HCT116 (cell line): ENCODE results near the gene PYDC2. TPM values are rescaled to one million over a fixed set of nuclear protein-coding genes. Genes with fewer than 3 reads are reported as not detected.

ENCODE experiments used
- ATAC-seq: fragments of 200-7000 bp; cut with Tn5 transposase; 2 replicates; pipeline ENCODE4 v1.9.1; 2020; ENCODE audit warnings: mild to moderate bottlenecking, moderate library complexity
- BruUV-seq: library from RNA; stranded (reverse); fragments of 400-500 nt; replicated peaks from 2 replicates; lab custom pipeline; 2021; lab: Mats Ljungman, UMichigan
- CTCF ChIA-PET: fragments of 300-600 bp; sonication (Branson Sonifier 250); formaldehyde crosslinking; loops from one replicate; lab custom pipeline; 2021; ENCODE audit warnings: antibody characterized with exemption; lab: Charles Lee
- POLR2A ChIA-PET: fragments of 300-600, 350-600 bp; sonication (Branson Sonifier 250); formaldehyde crosslinking; loops from one replicate; lab custom pipeline; 2021; ENCODE audit warnings: antibody characterized with exemption; lab: Charles Lee
- RAD21 ChIA-PET, 2 experiments: fragments of 300-600 bp; sonication (Branson Sonifier 250); formaldehyde crosslinking; loops; one replicate each; lab custom pipeline; 2023; ENCODE audit warnings: low total read pairs in 2 of 2; ENCODE audit not compliant: uncharacterized antibody in 2 of 2, unreplicated experiment in 2 of 2, low non-redundant PET in 1 of 2; lab: Charles Lee
- DNase-seq: peaks from one replicate; pipeline ENCODE4 v3.0.0-alpha.2; 2010; ENCODE audit warnings: low read depth, low spot score
- H2AFZ ChIP-seq: fragments of 200-600 bp; shearing (Covaris generic), sonication (generic); 2 replicates; pipeline ENCODE4 v1.6.1; 2017; ENCODE audit warnings: low read depth, mixed run types, mixed read lengths, antibody characterized with exemption, low read length; ENCODE audit not compliant: poor library complexity, severe bottlenecking
- H3K27ac ChIP-seq: 2 replicates; pipeline ENCODE4 v1.5.1; 2012; ENCODE audit warnings: low read depth, low read length
- H3K27me3 ChIP-seq: fragments of 200-600 bp; sonication (generic); 2 replicates; pipeline ENCODE4 v1.6.1; 2016; ENCODE audit warnings: mixed run types, low read length, mixed read lengths; ENCODE audit not compliant: insufficient read depth
- H3K36me3 ChIP-seq, 2 experiments: fragments of 200-500 bp in 1 of 2; fragments of 200-600 bp in 1 of 2; sonication (Bioruptor generic) in 1 of 2; sonication (generic) in 1 of 2; 2 replicates each; pipeline versions ENCODE4 v1.5.1 to v1.6.1; 2014 to 2016; ENCODE audit warnings: low read length in 2 of 2, inconsistent platforms in 1 of 2, mixed read lengths in 1 of 2, mixed run types in 1 of 2; ENCODE audit not compliant: insufficient read depth in 2 of 2, control insufficient read depth in 1 of 2
- H3K4me1 ChIP-seq, 2 experiments: fragments of 200-600 bp in 1 of 2; sonication (generic) in 1 of 2; 2 replicates each; pipeline versions ENCODE4 v1.5.1 to v1.6.1; 2012 to 2017; ENCODE audit warnings: low read length in 2 of 2, inconsistent platforms in 1 of 2, mild to moderate bottlenecking in 1 of 2, mixed read lengths in 1 of 2, mixed run types in 1 of 2, moderate library complexity in 1 of 2; ENCODE audit not compliant: insufficient read depth in 2 of 2, control insufficient read depth in 1 of 2
- H3K4me2 ChIP-seq: fragments of 200-600 bp; sonication (generic); 2 replicates; pipeline ENCODE4 v1.6.1; 2017; ENCODE audit warnings: mixed run types, low read length, mixed read lengths
- H3K4me3 ChIP-seq, 2 experiments: fragments of 200-600 bp in 1 of 2; sonication (generic) in 1 of 2; replicated peaks in 1 of 2; 2 replicates each; pipeline ENCODE4 v1.5.1; 2011 to 2016; ENCODE audit warnings: low read length in 2 of 2, control low read depth in 1 of 2, low read depth in 1 of 2, mild to moderate bottlenecking in 1 of 2, mixed read lengths in 1 of 2, mixed run types in 1 of 2
- H3K79me2 ChIP-seq: fragments of 200-600 bp; sonication (generic); 2 replicates; pipeline ENCODE4 v1.6.1; 2017; ENCODE audit warnings: mild to moderate bottlenecking, mixed run types, low read length, moderate library complexity, mixed read lengths; ENCODE audit not compliant: insufficient read depth
- H3K9ac ChIP-seq: fragments of 200-600 bp; sonication (generic); 2 replicates; pipeline ENCODE4 v1.6.1; 2016; ENCODE audit warnings: low read length, mixed read lengths
- H3K9me2 ChIP-seq: fragments of 200-600 bp; sonication (generic), shearing (Covaris generic); 2 replicates; pipeline ENCODE4 v1.6.1; 2017; ENCODE audit warnings: mixed run types, mild to moderate bottlenecking, moderate library complexity; ENCODE audit not compliant: insufficient read depth
- H3K9me3 ChIP-seq, 2 experiments: fragments of 200-500 bp in 1 of 2; fragments of 200-600 bp in 1 of 2; sonication (Bioruptor generic) in 1 of 2; sonication (generic) in 1 of 2; 2 replicates each; pipeline ENCODE4 v1.6.1; 2014 to 2017; ENCODE audit warnings: low read length in 2 of 2, mixed read lengths in 2 of 2, inconsistent platforms in 1 of 2, low read depth in 1 of 2, mild to moderate bottlenecking in 1 of 2, mixed run types in 1 of 2, moderate library complexity in 1 of 2; ENCODE audit not compliant: control insufficient read depth in 1 of 2, insufficient read depth in 1 of 2
- H4K20me1 ChIP-seq: fragments of 200-600 bp; sonication (generic), shearing (Covaris generic); 2 replicates; pipeline ENCODE4 v1.6.1; 2017; ENCODE audit warnings: mixed run types, mild to moderate bottlenecking, moderate library complexity; ENCODE audit not compliant: insufficient read depth
- ATF3 ChIP-seq: IDR thresholded peaks from 2 replicates; pipeline ENCODE4 v1.6.1; 2012
- CBX3 ChIP-seq: IDR thresholded peaks from 2 replicates; pipeline ENCODE4 v1.6.1; 2012; ENCODE audit warnings: low read depth
- CEBPB ChIP-seq: IDR thresholded peaks from 2 replicates; pipeline ENCODE4 v1.6.1; 2012; ENCODE audit warnings: low read depth
- EZH2phosphoT487 ChIP-seq: fragments of 200-600 bp; IDR thresholded peaks from 2 replicates; pipeline ENCODE4 v1.6.1; 2018; ENCODE audit warnings: antibody characterized with exemption, borderline replicate concordance
- FOSL1 ChIP-seq: IDR thresholded peaks from 2 replicates; pipeline ENCODE4 v1.6.1; 2012; ENCODE audit warnings: low read depth
- MAX ChIP-seq: IDR thresholded peaks from 2 replicates; pipeline ENCODE4 v1.6.1; 2012
- POLR2A ChIP-seq: IDR thresholded peaks from 2 replicates; pipeline ENCODE4 v1.7.0; 2011; ENCODE audit warnings: borderline replicate concordance; ENCODE audit not compliant: insufficient read depth, insufficient read length; ENCODE audit errors: extremely low read depth
- RAD21 ChIP-seq: IDR thresholded peaks from 2 replicates; pipeline ENCODE4 v1.6.1; 2012; ENCODE audit warnings: low read depth, mild to moderate bottlenecking
- REST ChIP-seq: IDR thresholded peaks from 2 replicates; pipeline ENCODE4 v1.6.1; 2012; ENCODE audit warnings: low read depth
- SIN3A ChIP-seq: IDR thresholded peaks from 2 replicates; pipeline ENCODE4 v1.6.1; 2012; ENCODE audit warnings: low read depth
- TCF7L2 ChIP-seq: IDR thresholded peaks from 2 replicates; pipeline ENCODE4 v1.7.0; 2011; ENCODE audit warnings: borderline replicate concordance, inconsistent platforms; ENCODE audit not compliant: insufficient read depth, insufficient read length; ENCODE audit errors: extremely low read depth
- YY1 ChIP-seq: IDR thresholded peaks from 2 replicates; pipeline ENCODE4 v1.6.1; 2011; ENCODE audit warnings: low read length, low read depth, moderate library complexity, mild to moderate bottlenecking; ENCODE audit not compliant: insufficient replicate concordance; ENCODE audit errors: extremely low read depth
- ZBTB33 ChIP-seq: IDR thresholded peaks from 2 replicates; pipeline ENCODE4 v1.6.1; 2011; ENCODE audit warnings: mild to moderate bottlenecking, low read length, moderate library complexity; ENCODE audit not compliant: insufficient replicate concordance; ENCODE audit errors: extremely low read depth
- ZFX ChIP-seq: fragments of 450-650 bp; IDR thresholded peaks from 2 replicates; pipeline ENCODE4 v1.6.1; 2017
- ZNF274 ChIP-seq: fragments of 200-500 bp; sonication (Bioruptor generic); IDR thresholded peaks from 2 replicates; pipeline ENCODE4 v1.6.1; 2014; ENCODE audit warnings: mild to moderate bottlenecking, low read depth, low read length, inconsistent platforms
- intact Hi-C: fragments of 100-400 bp; cut with micrococcal nuclease; formaldehyde crosslinking; loops from 2 replicates; pipeline ENCODE4 v1.10.0; 2022
- total RNA-seq: library from RNA; stranded (reverse); gene quantifications from one replicate; pipeline ENCODE4 v1.2.1, GENCODE V29; 2021; ENCODE audit not compliant: unreplicated experiment

PYDC2 gene
- total RNA-seq, 1 experiment from 2014 or later, result not detected

GRCh38 chr3:191499307-191500080 lies 38.5 kb downstream of the PYDC2 start:
- H3K36me3 ChIP-seq, result no peaks in the 10 kb centered on the region
- CTCF ChIA-PET, result no interaction called here
- H3K4me1 ChIP-seq, result no peaks in the 10 kb centered on the region
- H3K27me3 ChIP-seq, result no peaks in the 10 kb centered on the region
- POLR2A ChIA-PET, result no interaction called here
- DNase-seq, result no peak
- BruUV-seq, result no TSS peak
- H4K20me1 ChIP-seq, result no peaks in the 10 kb centered on the region
- no peak overlapping the region for H3K4me3 ChIP-seq
- H3K9ac ChIP-seq, result no peak overlapping the region
- no peak overlapping the region for H3K27ac ChIP-seq
- H3K79me2 ChIP-seq, result no peaks in the 10 kb centered on the region
- no peak overlapping the region for H2AFZ ChIP-seq
- no peaks in the 10 kb centered on the region for H3K9me3 ChIP-seq
- H3K4me2 ChIP-seq, result no peak overlapping the region
- RAD21 ChIA-PET, result no interaction called here
- no peaks in the 10 kb centered on the region for H3K9me2 ChIP-seq
- TF ChIP-seq FOSL1 (no peak), TCF7L2 (no peak), CEBPB (no peak), ZNF274 (no peak), ZFX (no peak), YY1 (no peak), EZH2phosphoT487 (no peak), SIN3A (no peak), RAD21 (no peak), MAX (no peak), ATF3 (no peak), ZBTB33 (no peak), CBX3 (no peak), POLR2A (no peak), REST (no peak)
- no peak for ATAC-seq
- intact Hi-C loops, result loop anchor here (5.0 kb wide), 2 partner anchors 308 to 943 kb away; no protein-coding TSS in a partner anchor
